DND-41 (cell line): Measurements from ENCODE around the gene ERBB4.

Source experiments
- EZH2 ChIP-seq: IDR thresholded peaks from 3 replicates; pipeline ENCODE4 v1.6.1; 2012; ENCODE audit warnings: borderline replicate concordance, low read depth, mild to moderate bottlenecking, moderate library complexity, low read length, inconsistent platforms; ENCODE audit not compliant: severe bottlenecking
- TF ChIP-seq, protein P1 (sequence below): IDR thresholded peaks from 2 replicates; pipeline ENCODE4 v1.5.1; 2012; ENCODE audit warnings: borderline replicate concordance, low read length, moderate library complexity, mild to moderate bottlenecking; ENCODE audit not compliant: poor library complexity, severe bottlenecking; ENCODE audit errors: extremely low read depth

DNA sequence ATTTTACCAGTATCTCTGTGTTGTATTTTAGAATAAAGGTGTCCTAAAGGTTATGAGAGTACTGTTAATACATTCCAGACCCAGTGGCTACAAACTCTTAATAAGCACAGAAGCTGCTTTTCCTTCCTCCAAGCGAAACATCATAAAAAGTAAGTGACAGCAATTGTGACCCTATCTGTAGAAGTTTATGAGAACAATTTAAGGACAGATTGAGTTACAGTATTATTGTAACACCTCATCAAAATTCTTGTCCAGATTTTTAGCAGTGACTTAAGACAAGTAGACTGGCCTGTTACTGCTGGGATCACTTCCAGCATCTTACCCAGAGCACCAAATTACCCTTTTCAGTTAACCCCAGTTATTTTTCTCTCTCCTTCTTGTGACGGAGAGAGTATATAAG lies 154.6 kb downstream of the ERBB4 start:
- TF ChIP-seq EZH2, result no peak
- TF ChIP-seq, protein P1, sequence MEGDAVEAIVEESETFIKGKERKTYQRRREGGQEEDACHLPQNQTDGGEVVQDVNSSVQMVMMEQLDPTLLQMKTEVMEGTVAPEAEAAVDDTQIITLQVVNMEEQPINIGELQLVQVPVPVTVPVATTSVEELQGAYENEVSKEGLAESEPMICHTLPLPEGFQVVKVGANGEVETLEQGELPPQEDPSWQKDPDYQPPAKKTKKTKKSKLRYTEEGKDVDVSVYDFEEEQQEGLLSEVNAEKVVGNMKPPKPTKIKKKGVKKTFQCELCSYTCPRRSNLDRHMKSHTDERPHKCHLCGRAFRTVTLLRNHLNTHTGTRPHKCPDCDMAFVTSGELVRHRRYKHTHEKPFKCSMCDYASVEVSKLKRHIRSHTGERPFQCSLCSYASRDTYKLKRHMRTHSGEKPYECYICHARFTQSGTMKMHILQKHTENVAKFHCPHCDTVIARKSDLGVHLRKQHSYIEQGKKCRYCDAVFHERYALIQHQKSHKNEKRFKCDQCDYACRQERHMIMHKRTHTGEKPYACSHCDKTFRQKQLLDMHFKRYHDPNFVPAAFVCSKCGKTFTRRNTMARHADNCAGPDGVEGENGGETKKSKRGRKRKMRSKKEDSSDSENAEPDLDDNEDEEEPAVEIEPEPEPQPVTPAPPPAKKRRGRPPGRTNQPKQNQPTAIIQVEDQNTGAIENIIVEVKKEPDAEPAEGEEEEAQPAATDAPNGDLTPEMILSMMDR, result no peak
